Activated CD4-positive, alpha-beta T cell treated with anti-CD3 and anti-CD28 coated beads, Interleukin-2, amount 50 U/mL, for 16 hours (primary cell): ENCODE results near the gene VCX2.
"Not testable (repeated sequence)": the region's sequence is repeated elsewhere in the genome, so short reads cannot be mapped to it uniquely, and the experiment has no call there.

Source experiments
- DNase-seq: peaks from one replicate; pipeline ENCODE4 v3.0.0-alpha.2; 2020

The VCX2 gene

GRCh38 chrX:8171169-8171568 lies at the start of gene VCX2:
TSS of gene VCX2 (minus strand) at chrX:8171267. CDS start at chrX:8170643, 624 bp downstream.
- DNase-seq = not testable (repeated sequence)

GRCh38 chrX:8204943-8205342 lies 33.9 kb upstream of the VCX2 start:
- DNase-seq = no peak

- DNase-seq = no peak
Measured at GRCh38 chrX:8204169-8204935, 33.3 kb upstream of the VCX2 start.

GRCh38 chrX:8201896-8202331 lies 30.8 kb upstream of the VCX2 start:
- DNase-seq = no peak

- no peak for DNase-seq
Measured at GRCh38 chrX:8196776-8197175, 25.7 kb upstream of the VCX2 start.

GRCh38 chrX:8194216-8194615 lies 23.1 kb upstream of the VCX2 start:
- DNase-seq = no peak

- DNase-seq = no peak
Measured at GRCh38 chrX:8192276-8192675, 21.2 kb upstream of the VCX2 start.

GRCh38 chrX:8191022-8191421 lies 20.0 kb upstream of the VCX2 start:
- DNase-seq = no peak

- DNase-seq = no peak
Measured at GRCh38 chrX:8190341-8190830, 19.3 kb upstream of the VCX2 start.

GRCh38 chrX:8189096-8189830 lies 18.2 kb upstream of the VCX2 start:
- DNase-seq = no peak

- DNase-seq = no peak
Measured at GRCh38 chrX:8183346-8183745, 12.3 kb upstream of the VCX2 start.

- no peak for DNase-seq
Measured at GRCh38 chrX:8179656-8180055, 8.6 kb upstream of the VCX2 start.

GRCh38 chrX:8154011-8154410 lies 17.1 kb downstream of the VCX2 start:
- not testable (repeated sequence) for DNase-seq

- no peak for DNase-seq
Measured at GRCh38 chrX:8147226-8147625, 23.8 kb downstream of the VCX2 start.

GRCh38 chrX:8144925-8145324 lies 26.1 kb downstream of the VCX2 start:
- no peak for DNase-seq

GRCh38 chrX:8141896-8142295 lies 29.2 kb downstream of the VCX2 start:
- no peak for DNase-seq

- no peak for DNase-seq
Measured at GRCh38 chrX:8140986-8141744, 29.9 kb downstream of the VCX2 start.

- DNase-seq = no peak
Measured at GRCh38 chrX:8139716-8140115, 31.4 kb downstream of the VCX2 start.

GRCh38 chrX:8138252-8138651 lies 32.8 kb downstream of the VCX2 start:
- DNase-seq = no peak

GRCh38 chrX:8126648-8127047 lies 44.4 kb downstream of the VCX2 start:
- DNase-seq = no peak

- no peak for DNase-seq
Measured at GRCh38 chrX:8126092-8126491, 45.0 kb downstream of the VCX2 start.

- no peak for DNase-seq
Measured at GRCh38 chrX:8125566-8125965, 45.5 kb downstream of the VCX2 start.

- DNase-seq = no peak
Measured at GRCh38 chrX:8122538-8122937, 48.5 kb downstream of the VCX2 start.
